ENCODE data around the gene TRPM8. TPM values are rescaled to one million over a fixed set of nuclear protein-coding genes. Genes with fewer than 3 reads are reported as not detected.

Gene TRPM8
- total and polyA plus RNA-seq, 2 of the 13 experiments (the other 11 are each of a cell fraction or from before 2014, with no cell fraction given) = 0.12 TPM; not detected in 1

GRCh38 chr2:233944269-233944668 lies 27.1 kb downstream of the TRPM8 start:
- TF ChIP-seq PAX8 (CRISPR knock-in tag; IDR thresholded peaks at IDR 0.05; ENCODE audit: borderline replicate concordance) (no peak), MBNL3 (CRISPR knock-in tag; conservative IDR thresholded peaks at IDR 0.05) (no peak), ZNF839 (CRISPR knock-in tag; IDR thresholded peaks at IDR 0.05; ENCODE audit: borderline replicate concordance) (no peak), HES4 (CRISPR knock-in tag; IDR thresholded peaks at IDR 0.05; ENCODE audit: borderline replicate concordance) (no peak), POLR2AphosphoS5 (IDR thresholded peaks at IDR 0.05; ENCODE audit: low read depth, low read length) (no peak), ZNF251 (CRISPR knock-in tag; IDR thresholded peaks at IDR 0.05) (no peak), HOXA7 (CRISPR knock-in tag; IDR thresholded peaks at IDR 0.05) (no peak), ZSCAN29 (CRISPR knock-in tag; conservative IDR thresholded peaks at IDR 0.05) (no peak), NFYB (CRISPR knock-in tag; IDR thresholded peaks at IDR 0.05) (no peak), BCL6 (CRISPR knock-in tag; IDR thresholded peaks at IDR 0.05) (no peak), POLR2AphosphoS2 (IDR thresholded peaks at IDR 0.05; ENCODE audit: low read depth, low read length) (no peak)
- TF ChIP-seq, protein P1, sequence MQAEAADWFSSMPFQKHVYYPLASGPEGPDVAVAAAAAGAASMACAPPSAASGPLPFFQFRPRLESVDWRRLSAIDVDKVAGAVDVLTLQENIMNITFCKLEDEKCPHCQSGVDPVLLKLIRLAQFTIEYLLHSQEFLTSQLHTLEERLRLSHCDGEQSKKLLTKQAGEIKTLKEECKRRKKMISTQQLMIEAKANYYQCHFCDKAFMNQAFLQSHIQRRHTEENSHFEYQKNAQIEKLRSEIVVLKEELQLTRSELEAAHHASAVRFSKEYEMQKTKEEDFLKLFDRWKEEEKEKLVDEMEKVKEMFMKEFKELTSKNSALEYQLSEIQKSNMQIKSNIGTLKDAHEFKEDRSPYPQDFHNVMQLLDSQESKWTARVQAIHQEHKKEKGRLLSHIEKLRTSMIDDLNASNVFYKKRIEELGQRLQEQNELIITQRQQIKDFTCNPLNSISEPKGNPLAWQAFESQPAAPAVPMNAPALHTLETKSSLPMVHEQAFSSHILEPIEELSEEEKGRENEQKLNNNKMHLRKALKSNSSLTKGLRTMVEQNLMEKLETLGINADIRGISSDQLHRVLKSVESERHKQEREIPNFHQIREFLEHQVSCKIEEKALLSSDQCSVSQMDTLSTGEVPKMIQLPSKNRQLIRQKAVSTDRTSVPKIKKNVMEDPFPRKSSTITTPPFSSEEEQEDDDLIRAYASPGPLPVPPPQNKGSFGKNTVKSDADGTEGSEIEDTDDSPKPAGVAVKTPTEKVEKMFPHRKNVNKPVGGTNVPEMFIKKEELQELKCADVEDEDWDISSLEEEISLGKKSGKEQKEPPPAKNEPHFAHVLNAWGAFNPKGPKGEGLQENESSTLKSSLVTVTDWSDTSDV (CRISPR knock-in tag; IDR thresholded peaks at IDR 0.05) = no peak
- TF ChIP-seq, protein P2, sequence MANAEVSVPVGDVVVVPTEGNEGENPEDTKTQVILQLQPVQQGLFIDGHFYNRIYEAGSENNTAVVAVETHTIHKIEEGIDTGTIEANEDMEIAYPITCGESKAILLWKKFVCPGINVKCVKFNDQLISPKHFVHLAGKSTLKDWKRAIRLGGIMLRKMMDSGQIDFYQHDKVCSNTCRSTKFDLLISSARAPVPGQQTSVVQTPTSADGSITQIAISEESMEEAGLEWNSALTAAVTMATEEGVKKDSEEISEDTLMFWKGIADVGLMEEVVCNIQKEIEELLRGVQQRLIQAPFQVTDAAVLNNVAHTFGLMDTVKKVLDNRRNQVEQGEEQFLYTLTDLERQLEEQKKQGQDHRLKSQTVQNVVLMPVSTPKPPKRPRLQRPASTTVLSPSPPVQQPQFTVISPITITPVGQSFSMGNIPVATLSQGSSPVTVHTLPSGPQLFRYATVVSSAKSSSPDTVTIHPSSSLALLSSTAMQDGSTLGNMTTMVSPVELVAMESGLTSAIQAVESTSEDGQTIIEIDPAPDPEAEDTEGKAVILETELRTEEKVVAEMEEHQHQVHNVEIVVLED (CRISPR knock-in tag; IDR thresholded peaks at IDR 0.05; ENCODE audit: borderline replicate concordance) = no peak
- FAIRE-seq (no peak), DNase-seq (ENCODE audit: low spot score) (no peak), ATAC-seq (no peak)
- BruUV-seq (replicated peaks) = no TSS peak
- peaks cover 0 to 4% of the 10 kb centered on the region in 2 experiments; a peak in 1 of 5 replicates for H3K27me3 ChIP-seq (ENCODE audit: control insufficient read depth in 1 of 2, insufficient read depth in 2 of 2, low read length in 2 of 2)
- no peak overlapping the region for H3K27ac ChIP-seq (ENCODE audit: extremely low read length, insufficient read depth, low read length)
- H3K9me3 ChIP-seq (ENCODE audit: low read length) = no peaks in the 10 kb centered on the region
- H3K4me2 ChIP-seq (ENCODE audit: low read depth, low read length) = no peak overlapping the region
- 0% methylated on average over 1 of the region's 1 CpG for WGBS (ENCODE audit: low lambda C conversion rate)
- H4K20me1 ChIP-seq (ENCODE audit: insufficient read depth, low read length) = no peaks in the 10 kb centered on the region
- in situ Hi-C loops (cut with HindIII; ENCODE audit: extremely low pct_ligation_motif_present, low pct_unique_long_range_greater_than_20kb) (no loop called here), intact Hi-C loops (cut with micrococcal nuclease; ENCODE audit: unreplicated experiment) (no loop called here)
- H3K9ac ChIP-seq (ENCODE audit: insufficient read depth, low read depth, low read length) = no peak overlapping the region
- POLR2A ChIA-PET = no interaction called here
- no peaks in the 10 kb centered on the region for H3K36me3 ChIP-seq (replicated peaks in 1 of 2; ENCODE audit: control insufficient read depth in 1 of 2, insufficient read depth in 2 of 2, low read length in 2 of 2)
- no peaks in the 10 kb centered on the region for H3K79me2 ChIP-seq (ENCODE audit: insufficient read depth, low read length)
- H3K4me1 ChIP-seq (ENCODE audit: insufficient read depth, low read length) = no peaks in the 10 kb centered on the region
- CTCF ChIA-PET (ENCODE audit: low intra/inter-chr PET ratio, low total read pairs) = no interaction called here
- no peak overlapping the region for H3K4me3 ChIP-seq (replicated peaks in 1 of 3; ENCODE audit: insufficient read depth in 1 of 3, low read depth in 2 of 3, low read length in 3 of 3)
- no peak overlapping the region for H2AFZ ChIP-seq (ENCODE audit: low read length)
